DMS 273 (cell line): ENCODE data around the gene LPAR5.

Experiments used
- DNase-seq: peaks from one replicate; lab custom pipeline; 2025; ENCODE audit not compliant: unreplicated experiment; lab: John Stamatoyannopoulos, UW

The LPAR5 gene

GRCh38 chr12:6635856-6636531 lies at the start of gene LPAR5:
TSS of gene LPAR5 (minus strand) at chr12:6635959. CDS start at chr12:6621248, 14,711 bp downstream.
- DNase-seq: peak; percentile 21

- peak; percentile 66 for DNase-seq
These were observed 48.9 kb upstream of the LPAR5 start for GRCh38 chr12:6684609-6685008.

- DNase-seq: no peak
These were observed 41.2 kb upstream of the LPAR5 start for GRCh38 chr12:6676962-6677361.

GRCh38 chr12:6672143-6672542 lies 36.4 kb upstream of the LPAR5 start:
- DNase-seq: no peak

GRCh38 chr12:6667559-6668210 lies 31.9 kb upstream of the LPAR5 start:
- DNase-seq: no peak

GRCh38 chr12:6666211-6666610 lies 30.5 kb upstream of the LPAR5 start:
- DNase-seq: no peak

GRCh38 chr12:6664902-6665301 lies 29.1 kb upstream of the LPAR5 start:
- no peak for DNase-seq

- DNase-seq: peak; percentile 99
These were observed 27.4 kb upstream of the LPAR5 start, which contains the start of gene ING4 for GRCh38 chr12:6662906-6663742. TSS of gene ING4 (minus strand) at chr12:6663119. CDS start at chr12:6663101, 18 bp downstream.

GRCh38 chr12:6662602-6662905 lies 26.8 kb upstream of the LPAR5 start:
- DNase-seq: no peak

- no peak for DNase-seq
These were observed 18.2 kb upstream of the LPAR5 start for GRCh38 chr12:6653987-6654386.

GRCh38 chr12:6653342-6653741 lies 17.6 kb upstream of the LPAR5 start:
- no peak for DNase-seq

- DNase-seq: no peak
These were observed 16.6 kb upstream of the LPAR5 start for GRCh38 chr12:6652391-6652790.

- no peak for DNase-seq
These were observed 15.1 kb upstream of the LPAR5 start for GRCh38 chr12:6650832-6651231.

GRCh38 chr12:6647083-6647604 lies 11.4 kb upstream of the LPAR5 start, which contains the start of gene ACRBP:
TSS of gene ACRBP (minus strand) at chr12:6647432. CDS start at chr12:6647366, 66 bp downstream.
- no peak for DNase-seq

- no peak for DNase-seq
These were observed 10.7 kb upstream of the LPAR5 start for GRCh38 chr12:6646276-6647082.

GRCh38 chr12:6644903-6645302 lies 9.1 kb upstream of the LPAR5 start:
- no peak for DNase-seq

GRCh38 chr12:6644257-6644596 lies 8.5 kb upstream of the LPAR5 start:
- no peak for DNase-seq

- DNase-seq: no peak
These were observed 8.0 kb upstream of the LPAR5 start for GRCh38 chr12:6643569-6644256.

- DNase-seq: no peak
These were observed 5.4 kb upstream of the LPAR5 start for GRCh38 chr12:6641131-6641530.

- no peak for DNase-seq
These were observed 4.7 kb upstream of the LPAR5 start for GRCh38 chr12:6640497-6640896.
